ENCODE measurements around the gene PRSS2.
"Not testable (repeated sequence)": the region's sequence is repeated elsewhere in the genome, so short reads cannot be mapped to it uniquely, and the experiment has no call there.

The PRSS2 gene

DNA sequence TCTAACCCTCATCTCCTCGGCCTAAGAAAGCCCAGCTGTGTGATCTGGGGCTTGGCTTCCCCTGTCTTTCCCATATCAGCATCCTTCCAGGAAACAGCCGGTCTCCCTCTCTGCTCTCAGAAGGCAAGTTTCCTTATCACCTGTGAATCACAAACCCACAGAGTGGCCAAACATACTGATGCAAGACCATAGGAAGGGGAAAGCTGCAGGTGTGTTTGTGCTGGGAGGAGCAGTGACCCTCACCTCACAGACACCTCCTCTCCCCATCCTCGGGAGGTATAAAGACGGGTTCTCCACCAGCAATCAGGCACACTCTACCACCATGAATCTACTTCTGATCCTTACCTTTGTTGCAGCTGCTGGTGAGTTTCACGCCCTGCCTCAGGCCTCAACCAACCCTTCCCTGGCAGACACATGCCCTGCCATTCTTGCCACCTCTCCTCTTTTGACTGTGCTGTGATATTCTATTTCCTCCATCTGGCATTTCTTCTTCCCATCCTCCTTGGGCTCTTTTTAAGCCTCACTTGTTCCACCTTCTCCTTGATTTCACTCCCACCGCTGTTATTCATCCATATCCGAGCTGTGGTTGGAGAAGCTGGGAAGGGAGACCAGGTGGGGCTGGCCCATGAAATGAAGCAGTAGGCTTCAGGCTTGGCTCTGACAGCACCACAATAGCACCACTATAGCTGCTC is at the start of gene PRSS2:
Gene PRSS2 (plus strand): TSS at position 310 of the 692 bp plus-strand sequence. CDS start 13 bp downstream, at position 323.
- TF ChIP-seq, protein P1, sequence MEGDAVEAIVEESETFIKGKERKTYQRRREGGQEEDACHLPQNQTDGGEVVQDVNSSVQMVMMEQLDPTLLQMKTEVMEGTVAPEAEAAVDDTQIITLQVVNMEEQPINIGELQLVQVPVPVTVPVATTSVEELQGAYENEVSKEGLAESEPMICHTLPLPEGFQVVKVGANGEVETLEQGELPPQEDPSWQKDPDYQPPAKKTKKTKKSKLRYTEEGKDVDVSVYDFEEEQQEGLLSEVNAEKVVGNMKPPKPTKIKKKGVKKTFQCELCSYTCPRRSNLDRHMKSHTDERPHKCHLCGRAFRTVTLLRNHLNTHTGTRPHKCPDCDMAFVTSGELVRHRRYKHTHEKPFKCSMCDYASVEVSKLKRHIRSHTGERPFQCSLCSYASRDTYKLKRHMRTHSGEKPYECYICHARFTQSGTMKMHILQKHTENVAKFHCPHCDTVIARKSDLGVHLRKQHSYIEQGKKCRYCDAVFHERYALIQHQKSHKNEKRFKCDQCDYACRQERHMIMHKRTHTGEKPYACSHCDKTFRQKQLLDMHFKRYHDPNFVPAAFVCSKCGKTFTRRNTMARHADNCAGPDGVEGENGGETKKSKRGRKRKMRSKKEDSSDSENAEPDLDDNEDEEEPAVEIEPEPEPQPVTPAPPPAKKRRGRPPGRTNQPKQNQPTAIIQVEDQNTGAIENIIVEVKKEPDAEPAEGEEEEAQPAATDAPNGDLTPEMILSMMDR (IDR thresholded peaks at IDR 0.05; ENCODE audit: low read depth, low read length) = no peak

DNA sequence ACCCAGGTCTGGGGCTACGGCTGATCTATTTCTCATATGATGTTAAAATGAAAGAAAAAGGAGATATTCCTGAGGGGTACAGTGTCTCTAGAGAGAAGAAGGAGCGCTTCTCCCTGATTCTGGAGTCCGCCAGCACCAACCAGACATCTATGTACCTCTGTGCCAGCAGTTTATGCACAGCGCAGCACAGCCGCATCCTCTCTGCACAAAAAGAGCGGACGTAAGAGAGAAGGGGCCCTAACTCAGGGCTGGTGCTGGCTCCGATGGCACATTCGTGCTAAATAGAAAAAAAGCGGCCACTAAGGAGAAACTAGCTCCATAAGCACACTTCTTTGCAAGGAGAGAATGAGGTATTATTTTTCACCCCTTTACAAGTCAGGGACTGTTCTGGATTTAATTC is 49.8 kb upstream of the PRSS2 start:
- TF ChIP-seq, protein P1 (IDR thresholded peaks at IDR 0.05; ENCODE audit: low read depth, low read length) = no peak
- no peak for DNase-seq (ENCODE audit: extremely low read depth, low read depth)

More for the DNA sequence above, at the start of gene PRSS2:
- no peak for DNase-seq (ENCODE audit: extremely low read depth, low read depth)

DNA sequence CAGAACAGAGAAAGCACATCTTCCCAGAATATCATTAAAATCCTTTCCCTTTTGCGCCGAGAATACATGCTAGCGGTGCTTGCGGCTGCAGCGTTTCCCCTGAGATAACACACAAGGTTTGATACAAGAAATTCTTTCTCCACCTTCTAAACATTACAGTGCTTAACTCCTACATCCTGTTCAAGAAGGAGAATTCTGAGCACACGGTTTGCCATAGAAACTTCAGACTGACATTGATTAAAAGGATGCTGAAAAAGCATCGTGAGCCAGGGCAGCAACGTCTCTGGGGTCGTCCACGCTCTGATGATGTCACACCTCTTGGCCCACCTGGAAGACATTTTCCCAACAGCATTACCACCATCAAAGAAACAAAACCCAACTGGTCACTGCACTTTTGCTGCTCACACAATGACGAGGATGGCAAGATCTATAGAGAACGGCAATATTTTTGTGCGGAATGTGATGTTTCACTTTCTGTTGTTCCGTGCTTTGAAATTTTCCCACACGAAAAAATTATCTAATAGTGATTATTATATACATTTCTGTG is 48.4 kb upstream of the PRSS2 start:
- no peak for DNase-seq (ENCODE audit: extremely low read depth, low read depth)
- TF ChIP-seq, protein P1 (IDR thresholded peaks at IDR 0.05; ENCODE audit: low read depth, low read length) = no peak

DNA sequence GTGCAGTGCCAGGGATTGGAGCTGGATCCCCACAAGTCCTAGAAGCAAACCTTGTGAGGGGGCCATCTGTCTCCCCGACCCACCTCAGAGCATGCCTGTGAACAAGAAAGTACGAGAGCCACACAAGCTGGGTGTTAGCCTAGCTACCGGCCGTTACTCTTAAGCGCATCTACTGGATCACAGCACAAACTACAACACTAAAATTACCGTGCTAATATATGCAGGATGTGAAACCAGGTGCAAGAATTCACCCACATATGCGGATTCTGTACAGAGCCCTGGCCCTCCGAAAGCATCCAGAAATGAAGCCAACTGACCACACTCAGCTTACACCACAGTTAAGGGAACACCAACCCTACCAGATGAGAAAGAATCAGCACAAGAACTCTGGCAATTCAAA is 37.5 kb upstream of the PRSS2 start:
- no peak for DNase-seq (ENCODE audit: extremely low read depth, low read depth)
- TF ChIP-seq, protein P1 (IDR thresholded peaks at IDR 0.05; ENCODE audit: low read depth, low read length) = no peak

DNA sequence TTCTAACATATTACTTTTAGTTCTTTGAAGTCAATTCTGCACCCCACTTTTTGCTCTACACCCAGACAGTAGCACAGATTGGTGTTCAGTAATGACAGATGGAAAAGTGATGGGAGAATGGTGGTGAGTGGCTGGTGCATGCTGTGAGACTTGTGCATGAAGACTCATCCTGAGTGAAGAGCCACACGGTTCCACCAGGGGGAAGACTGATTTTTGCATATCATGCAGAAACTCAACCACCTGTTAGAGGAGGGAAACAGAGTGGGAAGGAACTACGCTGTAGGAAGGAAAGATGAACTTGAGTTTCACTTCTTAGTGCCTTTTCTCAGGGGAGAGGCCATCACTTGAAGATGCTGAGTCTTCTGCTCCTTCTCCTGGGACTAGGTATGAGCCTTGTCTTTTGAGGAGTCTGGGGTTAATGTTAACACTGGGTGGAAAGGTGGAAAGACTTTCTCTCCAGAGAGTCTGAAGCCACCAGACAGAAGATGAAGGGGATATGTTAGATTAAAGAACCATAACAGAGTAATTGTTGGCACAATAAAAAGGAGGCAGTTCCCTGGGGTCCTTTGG is 30.8 kb upstream of the PRSS2 start:
- TF ChIP-seq, protein P1 (IDR thresholded peaks at IDR 0.05; ENCODE audit: low read depth, low read length) = no peak; the same call in 1 of the 2 replicates
- no peak for DNase-seq (ENCODE audit: extremely low read depth, low read depth)

GRCh38 chr7:142740786-142741185 is 30.0 kb upstream of the PRSS2 start:
- TF ChIP-seq, protein P1 (IDR thresholded peaks at IDR 0.05; ENCODE audit: low read depth, low read length) = no peak
- no peak for DNase-seq (ENCODE audit: extremely low read depth, low read depth)

GRCh38 chr7:142741932-142742331 is 28.8 kb upstream of the PRSS2 start:
- DNase-seq (ENCODE audit: extremely low read depth, low read depth) = not testable (repeated sequence)

All from AG09319 (cell line).